NCI-H460 (cell line): ENCODE data around the gene KLHL3. TPM values are rescaled to one million over a fixed set of nuclear protein-coding genes. Genes with fewer than 3 reads are reported as not detected.
"Not testable (repeated sequence)": the region's sequence is repeated elsewhere in the genome, so short reads cannot be mapped to it uniquely, and the experiment has no call there.

Experiments
- DNase-seq: peaks from one replicate; pipeline ENCODE4 v3.0.0-alpha.2; 2016; ENCODE audit warnings: low read depth; ENCODE audit errors: extremely low read depth
- total RNA-seq: library from RNA; depleted of rRNA; stranded (reverse); fragments of >200 nt; shearing (Covaris generic); gene quantifications from 2 replicates; pipeline ENCODE4 v1.2.3, GENCODE V29; 2014

Gene KLHL3
- total RNA-seq, 1 experiment from 2014 or later = 5.0 TPM

DNA sequence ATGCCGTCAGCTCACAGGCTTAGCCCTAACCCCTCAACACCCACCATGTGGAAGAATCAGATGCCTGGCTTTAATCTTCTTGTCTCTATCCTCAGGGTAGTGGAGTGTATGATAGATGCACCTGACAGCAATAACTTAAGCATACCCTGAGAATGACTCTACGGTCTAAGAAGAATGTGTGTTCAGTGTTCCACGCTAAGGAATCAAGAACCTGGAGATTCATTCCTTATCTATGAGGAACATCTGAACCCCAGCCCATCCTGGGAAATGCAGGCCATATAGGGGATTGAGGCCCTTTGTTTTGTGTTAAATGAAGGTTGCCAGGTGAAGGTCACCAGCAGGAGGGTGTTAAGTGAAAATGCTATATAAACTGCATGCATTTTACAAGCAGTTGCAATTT lies 63.0 kb downstream of the KLHL3 start:
- DNase-seq = no peak

DNA sequence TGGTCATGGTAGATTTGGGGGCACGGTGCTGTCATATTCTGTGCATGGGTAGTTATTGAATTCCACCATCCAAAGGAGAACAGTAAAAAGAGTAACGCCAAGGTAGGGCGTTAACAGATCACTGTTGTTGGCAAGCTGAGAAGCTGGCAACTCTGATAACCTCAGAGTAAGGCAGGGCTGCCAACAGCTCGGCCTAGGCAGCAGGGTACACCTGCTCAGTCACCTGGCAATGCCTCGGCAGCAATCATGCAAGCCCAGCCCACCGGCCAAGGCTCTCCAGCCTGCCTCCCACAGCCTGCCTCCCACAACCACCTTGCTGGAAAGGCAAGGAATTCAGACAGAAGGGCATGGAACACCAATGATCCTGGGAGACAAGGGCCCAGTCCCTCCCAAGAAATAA lies 63.9 kb downstream of the KLHL3 start:
- DNase-seq = no peak

- DNase-seq = no peak
Measured at GRCh38 chr5:137669811-137670210, 66.1 kb downstream of the KLHL3 start.

- no peak for DNase-seq
Measured at GRCh38 chr5:137668637-137669036, 67.3 kb downstream of the KLHL3 start.

GRCh38 chr5:137667341-137667740 lies 68.5 kb downstream of the KLHL3 start:
- no peak for DNase-seq

DNA sequence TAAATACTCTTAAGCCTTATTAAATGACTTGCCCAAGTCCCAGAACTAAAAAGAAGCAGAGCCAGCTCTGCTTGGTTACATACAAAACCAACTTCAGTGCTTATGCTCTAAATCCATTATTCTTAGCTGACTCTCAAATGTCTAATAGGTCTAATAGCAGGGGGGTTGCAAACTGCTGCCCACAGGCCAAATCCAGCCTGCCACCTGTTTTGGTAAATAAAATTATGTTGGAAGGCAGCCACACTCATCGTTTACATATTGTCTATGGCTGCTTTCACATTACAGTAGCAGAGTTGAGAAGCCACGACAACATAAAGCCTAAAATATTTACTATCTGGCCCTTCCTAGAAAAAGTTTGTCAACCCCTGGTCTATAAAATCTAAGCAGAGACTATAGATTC lies 69.0 kb downstream of the KLHL3 start:
- DNase-seq = no peak

GRCh38 chr5:137666461-137666850 lies 69.4 kb downstream of the KLHL3 start:
- no peak for DNase-seq

- DNase-seq = no peak
Measured at GRCh38 chr5:137665678-137666460, 70.0 kb downstream of the KLHL3 start.

- DNase-seq = peak; percentile 64
Measured at GRCh38 chr5:137660349-137660817, 75.5 kb downstream of the KLHL3 start.

DNA sequence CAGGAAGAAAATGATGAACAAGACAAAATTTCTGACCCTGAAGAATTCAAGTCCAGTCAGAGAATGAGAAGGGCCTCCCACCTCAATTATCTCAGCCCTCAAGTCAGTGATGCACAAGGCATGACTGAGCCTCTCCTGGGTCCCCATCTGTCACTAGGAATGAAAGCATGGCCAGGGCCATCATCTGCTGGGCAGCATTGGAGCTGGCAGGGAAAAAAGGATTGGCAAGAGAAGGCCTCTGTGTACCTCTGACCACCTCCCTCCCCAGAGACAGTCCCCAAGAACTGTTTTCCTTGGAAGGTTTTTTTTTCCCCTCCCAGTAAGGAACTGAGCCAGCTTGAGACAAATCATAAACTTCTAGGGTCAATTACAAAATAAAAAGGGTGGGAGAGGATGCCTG lies 76.7 kb downstream of the KLHL3 start:
- DNase-seq = no peak

DNA sequence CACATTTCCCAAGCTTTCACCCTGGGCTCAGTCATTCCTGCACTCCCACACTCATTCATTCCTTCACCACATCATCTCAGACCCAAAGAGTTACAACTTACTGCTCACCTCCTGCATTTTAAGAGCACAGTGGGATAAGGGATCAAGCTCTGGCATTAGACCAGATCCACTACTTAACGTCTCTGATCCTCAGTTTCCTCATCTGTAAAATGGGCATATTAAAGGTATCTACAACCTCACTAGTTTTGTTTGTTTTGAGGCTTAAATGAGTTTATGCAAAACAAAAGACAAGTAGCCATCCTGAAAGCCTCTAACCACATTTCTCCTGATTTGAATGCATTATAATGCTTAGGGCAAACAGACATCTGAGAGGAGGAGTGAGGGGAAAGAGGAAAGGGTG lies 77.6 kb downstream of the KLHL3 start:
- no peak for DNase-seq

DNA sequence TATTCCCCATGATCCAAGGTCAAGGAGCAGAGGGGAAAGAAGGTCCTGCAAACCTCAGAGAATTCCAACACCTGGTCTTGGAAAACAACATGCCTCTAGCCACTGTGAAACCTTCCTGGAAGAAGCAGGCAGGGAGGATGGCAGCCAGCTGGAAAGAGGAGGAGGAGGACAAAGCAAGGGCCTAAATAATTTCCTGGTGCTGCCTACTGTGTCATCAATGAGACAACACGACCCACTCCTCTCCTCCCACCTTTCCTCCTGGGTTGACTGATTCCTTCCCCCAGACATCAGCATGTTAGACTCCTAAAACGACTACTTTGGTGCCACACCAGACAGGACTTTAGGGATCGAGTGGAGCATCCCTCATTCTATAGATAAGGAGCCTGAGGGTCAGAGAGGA lies 78.8 kb downstream of the KLHL3 start:
- DNase-seq = no peak

GRCh38 chr5:137656558-137656957 lies 79.3 kb downstream of the KLHL3 start:
- DNase-seq = no peak

GRCh38 chr5:137651022-137651421 lies 84.9 kb downstream of the KLHL3 start:
- no peak for DNase-seq

DNA sequence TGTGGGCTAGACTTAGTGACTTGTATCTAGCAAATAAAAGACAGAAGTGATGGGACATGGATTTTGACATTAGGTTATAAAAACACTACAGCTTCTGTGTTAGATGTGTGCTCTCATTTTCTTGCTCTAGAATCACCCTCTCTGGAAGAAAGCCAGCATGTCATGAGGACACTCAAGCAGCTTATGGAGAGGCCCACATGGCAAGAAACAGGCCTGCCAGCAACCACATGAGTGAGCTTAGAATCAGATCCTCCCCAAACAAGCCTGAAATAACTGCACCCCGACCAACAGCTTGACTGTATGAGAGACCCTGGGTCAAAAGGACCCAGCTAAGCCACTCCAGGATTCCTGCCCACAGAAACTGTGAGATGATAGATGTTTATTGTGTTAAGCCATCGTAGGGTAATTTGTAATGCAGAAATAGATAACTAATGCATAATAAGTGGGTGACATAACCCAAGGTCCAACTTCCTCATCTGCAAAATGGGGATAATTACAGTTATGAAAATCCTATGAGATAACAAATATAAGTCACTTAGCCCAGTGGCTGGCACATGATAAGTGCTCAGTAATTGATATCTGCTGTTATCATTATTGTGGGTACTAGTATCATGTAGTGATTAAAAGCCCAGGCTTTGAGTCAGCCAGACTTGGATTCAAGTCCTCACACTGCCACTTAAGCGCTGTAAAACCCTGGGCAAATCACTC lies 86.5 kb downstream of the KLHL3 start:
- DNase-seq = no peak

GRCh38 chr5:137648361-137648760 lies 87.5 kb downstream of the KLHL3 start:
- DNase-seq = no peak

- DNase-seq = no peak
Measured at GRCh38 chr5:137647401-137647800, 88.5 kb downstream of the KLHL3 start.

DNA sequence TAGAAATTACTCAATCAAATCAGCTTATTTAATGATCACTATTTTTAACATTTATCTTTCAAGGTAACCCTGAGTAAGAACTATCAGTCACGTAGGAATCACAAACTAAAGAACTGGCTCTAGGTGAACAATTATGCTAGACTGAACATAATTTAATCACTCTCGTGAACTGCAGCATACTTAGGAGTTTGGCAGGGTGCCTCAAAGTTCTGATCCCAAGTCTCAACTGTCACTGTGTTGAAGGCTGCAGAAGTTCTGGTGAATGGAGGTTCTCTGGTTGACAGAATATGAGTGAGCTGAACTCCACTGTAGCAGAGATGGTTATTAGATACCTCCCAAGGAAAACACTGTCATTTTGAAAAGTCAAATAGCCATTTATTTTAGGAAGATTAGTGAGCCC lies 89.1 kb downstream of the KLHL3 start:
- DNase-seq = no peak

- DNase-seq = not testable (repeated sequence)
Measured at GRCh38 chr5:137643081-137643480, 92.8 kb downstream of the KLHL3 start.

DNA sequence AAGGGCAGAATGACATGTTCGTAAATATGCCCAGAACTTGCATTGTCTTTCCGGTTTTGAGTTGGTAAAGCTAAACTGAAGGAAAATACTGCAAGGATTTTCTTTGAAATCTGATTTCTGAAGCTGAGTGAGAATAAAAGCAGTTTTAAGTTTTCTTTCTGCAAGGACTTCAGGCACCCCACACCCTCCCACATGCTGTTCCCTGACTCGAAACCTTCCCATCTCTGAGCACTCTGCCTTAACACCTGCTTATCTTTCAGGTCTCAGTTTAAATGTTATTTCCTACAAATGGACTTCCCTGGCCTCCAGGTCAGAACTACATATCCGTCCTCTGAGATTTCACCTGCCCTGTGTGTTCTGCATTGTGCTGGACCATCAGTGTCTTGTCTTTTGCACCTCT lies 93.8 kb downstream of the KLHL3 start:
- DNase-seq = no peak

GRCh38 chr5:137641148-137641547 lies 94.7 kb downstream of the KLHL3 start:
- no peak for DNase-seq

DNA sequence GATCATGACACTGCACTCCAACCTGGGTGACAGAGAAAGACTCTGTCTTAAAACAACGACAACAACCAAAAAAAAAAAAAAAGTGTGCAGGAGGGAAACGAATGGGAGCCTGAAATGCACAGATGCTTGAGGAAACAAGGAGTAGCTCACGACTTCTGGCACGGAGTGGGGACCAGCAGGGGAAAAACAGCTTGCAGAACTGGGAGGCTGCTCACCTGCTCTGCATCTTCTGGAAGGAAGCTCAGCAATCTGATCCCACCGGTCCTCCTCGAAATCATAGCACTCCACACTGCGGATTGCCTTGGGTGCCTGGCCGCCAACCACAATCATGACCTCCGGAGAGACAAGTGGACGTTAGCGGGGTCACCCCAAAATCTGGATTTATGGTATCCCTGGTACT lies 96.2 kb downstream of the KLHL3 start:
- no peak for DNase-seq
